RWPE2 (cell line): ENCODE data around the gene VIL1.

Source experiments
- ATAC-seq: fragments of 200-7000 bp; cut with Tn5 transposase; 3 replicates; pipeline ENCODE4 v1.9.1; 2021; ENCODE audit warnings: low read depth
- DNase-seq: peaks from one replicate; pipeline ENCODE4 v3.0.0-alpha.2; 2020; ENCODE audit warnings: low spot score
- H3K27ac ChIP-seq: fragments of 450-650 bp; 2 replicates; pipeline ENCODE4 v1.5.1; 2017; ENCODE audit warnings: mild to moderate bottlenecking; ENCODE audit not compliant: poor library complexity, severe bottlenecking
- H3K27me3 ChIP-seq: fragments of 250-450 bp; sonication (Bioruptor Pico); 2 replicates; pipeline ENCODE4 v1.5.1; 2021; ENCODE audit warnings: mild to moderate bottlenecking, moderate library complexity; ENCODE audit not compliant: insufficient read depth, poor library complexity, severe bottlenecking
- H3K36me3 ChIP-seq: fragments of 250-450 bp; sonication (Bioruptor Pico); 2 replicates; pipeline ENCODE4 v1.5.1; 2020; ENCODE audit warnings: low read depth, mild to moderate bottlenecking, moderate library complexity
- H3K4me1 ChIP-seq: fragments of 250-450 bp; sonication (Bioruptor Pico); 2 replicates; pipeline ENCODE4 v1.5.1; 2021; ENCODE audit warnings: mild to moderate bottlenecking, moderate library complexity; ENCODE audit not compliant: insufficient read depth, poor library complexity, severe bottlenecking
- H3K4me3 ChIP-seq: fragments of 250-450 bp; sonication (Bioruptor Pico); 2 replicates; pipeline ENCODE4 v1.5.1; 2021; ENCODE audit warnings: mild to moderate bottlenecking, moderate library complexity; ENCODE audit not compliant: severe bottlenecking
- H3K9me3 ChIP-seq: fragments of 250-450 bp; sonication (Bioruptor Pico); 2 replicates; pipeline ENCODE4 v1.5.1; 2021; ENCODE audit warnings: mild to moderate bottlenecking, moderate library complexity; ENCODE audit not compliant: severe bottlenecking
- TF ChIP-seq, protein P1 (sequence below): fragments of 450-650 bp; IDR thresholded peaks from one replicate; pipeline ENCODE4 v1.5.1; 2017; ENCODE audit warnings: mild to moderate bottlenecking, moderate library complexity; ENCODE audit not compliant: poor library complexity, severe bottlenecking

Gene VIL1

GRCh38 chr2:218456849-218457248 lies 37.9 kb downstream of the VIL1 start:
- Histone ChIP-seq H3K4me1 (no peaks in the 10 kb centered on the region), H3K36me3 (peaks cover 70% of the 10 kb centered on the region), H3K27me3 (no peaks in the 10 kb centered on the region), H3K9me3 (no peaks in the 10 kb centered on the region), H3K27ac (no peak overlapping the region), H3K4me3 (no peak overlapping the region)
- no peak for ATAC-seq
- DNase-seq = no peak
- TF ChIP-seq, protein P1, sequence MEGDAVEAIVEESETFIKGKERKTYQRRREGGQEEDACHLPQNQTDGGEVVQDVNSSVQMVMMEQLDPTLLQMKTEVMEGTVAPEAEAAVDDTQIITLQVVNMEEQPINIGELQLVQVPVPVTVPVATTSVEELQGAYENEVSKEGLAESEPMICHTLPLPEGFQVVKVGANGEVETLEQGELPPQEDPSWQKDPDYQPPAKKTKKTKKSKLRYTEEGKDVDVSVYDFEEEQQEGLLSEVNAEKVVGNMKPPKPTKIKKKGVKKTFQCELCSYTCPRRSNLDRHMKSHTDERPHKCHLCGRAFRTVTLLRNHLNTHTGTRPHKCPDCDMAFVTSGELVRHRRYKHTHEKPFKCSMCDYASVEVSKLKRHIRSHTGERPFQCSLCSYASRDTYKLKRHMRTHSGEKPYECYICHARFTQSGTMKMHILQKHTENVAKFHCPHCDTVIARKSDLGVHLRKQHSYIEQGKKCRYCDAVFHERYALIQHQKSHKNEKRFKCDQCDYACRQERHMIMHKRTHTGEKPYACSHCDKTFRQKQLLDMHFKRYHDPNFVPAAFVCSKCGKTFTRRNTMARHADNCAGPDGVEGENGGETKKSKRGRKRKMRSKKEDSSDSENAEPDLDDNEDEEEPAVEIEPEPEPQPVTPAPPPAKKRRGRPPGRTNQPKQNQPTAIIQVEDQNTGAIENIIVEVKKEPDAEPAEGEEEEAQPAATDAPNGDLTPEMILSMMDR = no peak

- Histone ChIP-seq H3K4me3 (no peak overlapping the region), H3K27ac (no peak overlapping the region), H3K36me3 (peaks cover 71% of the 10 kb centered on the region), H3K27me3 (no peaks in the 10 kb centered on the region), H3K9me3 (no peaks in the 10 kb centered on the region), H3K4me1 (no peaks in the 10 kb centered on the region)
- ATAC-seq (no peak), DNase-seq (no peak)
- TF ChIP-seq, protein P1 = no peak
Measured at GRCh38 chr2:218458598-218458997, 39.7 kb downstream of the VIL1 start.

GRCh38 chr2:218465987-218466633 lies 47.2 kb downstream of the VIL1 start:
- Histone ChIP-seq H3K4me3 (no peak overlapping the region), H3K27me3 (no peaks in the 10 kb centered on the region), H3K27ac (no peak overlapping the region), H3K4me1 (no peaks in the 10 kb centered on the region), H3K36me3 (peaks cover 64% of the 10 kb centered on the region), H3K9me3 (no peaks in the 10 kb centered on the region)
- DNase-seq (no peak), ATAC-seq (no peak; the same call in 2 of the 3 replicates)
- TF ChIP-seq, protein P1 = peak; percentile 73

- Histone ChIP-seq H3K27ac (no peak overlapping the region), H3K27me3 (no peaks in the 10 kb centered on the region), H3K4me1 (no peaks in the 10 kb centered on the region), H3K4me3 (no peak overlapping the region), H3K9me3 (no peaks in the 10 kb centered on the region), H3K36me3 (peaks cover 62% of the 10 kb centered on the region)
- TF ChIP-seq, protein P1 = no peak
- ATAC-seq (no peak), DNase-seq (no peak)
Measured at GRCh38 chr2:218470448-218470847, 51.5 kb downstream of the VIL1 start.

- no peaks in the 10 kb centered on the region for H3K4me1 ChIP-seq
- no peak for DNase-seq
- H3K4me3 ChIP-seq = no peak overlapping the region
- H3K27me3 ChIP-seq = no peaks in the 10 kb centered on the region
- H3K27ac ChIP-seq = no peak overlapping the region
- peaks cover 62% of the 10 kb centered on the region for H3K36me3 ChIP-seq
- no peak for ATAC-seq
- H3K9me3 ChIP-seq = no peaks in the 10 kb centered on the region
- TF ChIP-seq, protein P1 = no peak
Measured at GRCh38 chr2:218471036-218471435, 52.1 kb downstream of the VIL1 start.
